NCI-H2171 (cell line): ENCODE data around the gene FAM193B.

ENCODE experiments used
- DNase-seq: peaks from one replicate; lab custom pipeline; 2025; lab: John Stamatoyannopoulos, UW

Gene FAM193B

GRCh38 chr5:177470759-177471536, 83.4 kb downstream of the FAM193B start:
- DNase-seq, result no peak
